ENCODE measurements around the gene SLC25A14. TPM values are rescaled to one million over a fixed set of nuclear protein-coding genes. Genes with fewer than 3 reads are reported as not detected.
"Not testable (repeated sequence)": the region's sequence is repeated elsewhere in the genome, so short reads cannot be mapped to it uniquely, and the experiment has no call there.

Gene SLC25A14
- total RNA-seq, 4 donors from 2014 or later: 7.8 to 12.9 (median 8.4) TPM

GRCh38 chrX:130321550-130321949, 18.2 kb upstream of the SLC25A14 start:
- Histone ChIP-seq H3K9me3 (no peaks in the 10 kb centered on the region), H3K27ac (no peak overlapping the region), H3K4me1 (no peaks in the 10 kb centered on the region), H3K36me3 (no peaks in the 10 kb centered on the region), H3K27me3 (no peaks in the 10 kb centered on the region), H3K4me3 (no peak overlapping the region)
- no peak for TF ChIP-seq EP300 (IDR thresholded peaks at IDR 0.05)
- TF ChIP-seq CTCF (IDR thresholded peaks at IDR 0.05): no peak
- no peak for TF ChIP-seq POLR2A (IDR thresholded peaks at IDR 0.05)
- TF ChIP-seq POLR2AphosphoS5 (IDR thresholded peaks at IDR 0.05): no peak
- ATAC-seq: no peak
- 85 to 100% methylated on average over 1 to 2 of the region's 2 CpGs for WGBS, 2 donors (ENCODE audit: low coverage in 1 of 2)

GRCh38 chrX:130330146-130330545, 9.6 kb upstream of the SLC25A14 start:
- Histone ChIP-seq H3K4me1 (no peaks in the 10 kb centered on the region), H3K36me3 (no peaks in the 10 kb centered on the region), H3K4me3 (no peak overlapping the region), H3K9me3 (no peaks in the 10 kb centered on the region), H3K27ac (no peak overlapping the region), H3K27me3 (peaks cover 11% of the 10 kb centered on the region)
- no peak for ATAC-seq
- TF ChIP-seq POLR2A (IDR thresholded peaks at IDR 0.05) (no peak), CTCF (IDR thresholded peaks at IDR 0.05) (no peak)
- 51 to 81% methylated on average over 2 of the region's 3 CpGs for WGBS, 2 donors (ENCODE audit: low coverage in 1 of 2)

GRCh38 chrX:130330706-130331105, 9.0 kb upstream of the SLC25A14 start:
- H3K36me3 ChIP-seq: no peaks in the 10 kb centered on the region
- TF ChIP-seq CTCF (IDR thresholded peaks at IDR 0.05) (peak in 1 of 4 experiments; percentile 49), POLR2A (IDR thresholded peaks at IDR 0.05) (no peak)
- no peaks in the 10 kb centered on the region for H3K9me3 ChIP-seq
- no peak for ATAC-seq
- WGBS, 2 donors (ENCODE audit: low coverage in 1 of 2): 5 to 9% methylated on average over 2 to 9 of the region's 10 CpGs
- H3K4me3 ChIP-seq: no peak overlapping the region
- H3K27me3 ChIP-seq: peaks cover 11% of the 10 kb centered on the region
- no peaks in the 10 kb centered on the region for H3K4me1 ChIP-seq
- no peak overlapping the region for H3K27ac ChIP-seq

- WGBS, 2 donors (ENCODE audit: low coverage in 1 of 2): 77% methylated on average over 4 of the region's 4 CpGs; no CpG with 5 or more reads in 1 of the 2 donors
- no peaks in the 10 kb centered on the region for H3K36me3 ChIP-seq
- no peak for TF ChIP-seq EP300 (IDR thresholded peaks at IDR 0.05)
- TF ChIP-seq CTCF (IDR thresholded peaks at IDR 0.05): no peak
- no peak for TF ChIP-seq POLR2AphosphoS5 (IDR thresholded peaks at IDR 0.05)
- TF ChIP-seq POLR2A (IDR thresholded peaks at IDR 0.05): no peak
- H3K27me3 ChIP-seq: no peaks in the 10 kb centered on the region
- ATAC-seq: no peak
- no peak overlapping the region for H3K4me3 ChIP-seq
- no peak overlapping the region for H3K27ac ChIP-seq
- H3K4me1 ChIP-seq: peaks cover 0 to 18% (median 0%) of the 10 kb centered on the region in 3 donors
- H3K9me3 ChIP-seq: no peaks in the 10 kb centered on the region
Measured at GRCh38 chrX:130336531-130336930, 3.2 kb upstream of the SLC25A14 start.

- H3K36me3 ChIP-seq, H3K9me3 ChIP-seq, H3K27me3 ChIP-seq, H3K27ac ChIP-seq, ATAC-seq: not testable (repeated sequence)
- peak overlapping the region; percentile 71 to 86 for H3K4me3 ChIP-seq
- 54 to 65% methylated on average over 4 to 7 of the region's 8 CpGs for WGBS, 2 donors (ENCODE audit: low coverage in 1 of 2)
- H3K4me1 ChIP-seq: peaks cover 0 to 18% (median 0%) of the 10 kb centered on the region in 3 donors
Measured at GRCh38 chrX:130338869-130339268, 850 bp upstream of the SLC25A14 start.

Measured in gastroesophageal sphincter (tissue), 4 donors.